Measurements from ENCODE around the gene PPFIA3.

PPFIA3 gene

DNA sequence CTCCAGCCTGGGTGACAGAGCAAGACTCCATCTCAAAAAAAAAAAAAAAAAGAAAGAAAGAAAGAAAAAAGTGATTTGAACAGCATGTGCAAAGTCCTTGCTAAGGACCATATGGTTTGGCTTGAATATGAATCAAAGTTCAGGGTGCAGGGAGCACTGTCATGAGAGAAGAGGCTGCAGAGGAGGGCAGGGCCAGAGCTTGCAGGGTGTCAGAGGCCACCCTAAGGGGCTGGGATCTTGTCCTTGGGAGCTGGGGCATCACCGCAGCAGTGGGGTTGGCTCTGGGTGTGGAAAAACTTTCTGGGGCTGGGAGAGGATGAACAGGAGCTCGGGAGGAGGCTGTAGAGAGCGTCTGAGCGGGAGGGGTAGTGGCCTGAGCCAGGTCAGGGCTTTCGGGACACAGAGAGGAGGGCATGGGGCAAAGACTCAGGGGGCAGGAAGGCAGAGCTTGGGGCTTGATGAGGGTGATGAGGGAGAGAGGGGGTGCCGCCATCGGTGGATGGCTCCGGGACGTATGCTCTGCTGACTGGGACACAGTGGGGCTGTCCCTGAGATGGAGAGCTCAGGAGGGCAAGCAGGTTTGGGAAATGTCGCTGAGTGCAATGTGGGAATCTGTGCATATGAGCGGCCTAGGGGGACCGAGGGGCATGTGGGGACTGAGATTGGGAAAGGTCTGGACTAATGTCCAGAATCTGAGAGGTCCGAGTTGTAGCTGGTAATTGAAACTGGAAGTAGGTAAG is 41.3 kb downstream of the PPFIA3 start:
- no peak for DNase-seq (ENCODE audit: low read depth)
- TF ChIP-seq CTCF (conservative IDR thresholded peaks at IDR 0.05; ENCODE audit: low read depth, low read length): no peak

DNA sequence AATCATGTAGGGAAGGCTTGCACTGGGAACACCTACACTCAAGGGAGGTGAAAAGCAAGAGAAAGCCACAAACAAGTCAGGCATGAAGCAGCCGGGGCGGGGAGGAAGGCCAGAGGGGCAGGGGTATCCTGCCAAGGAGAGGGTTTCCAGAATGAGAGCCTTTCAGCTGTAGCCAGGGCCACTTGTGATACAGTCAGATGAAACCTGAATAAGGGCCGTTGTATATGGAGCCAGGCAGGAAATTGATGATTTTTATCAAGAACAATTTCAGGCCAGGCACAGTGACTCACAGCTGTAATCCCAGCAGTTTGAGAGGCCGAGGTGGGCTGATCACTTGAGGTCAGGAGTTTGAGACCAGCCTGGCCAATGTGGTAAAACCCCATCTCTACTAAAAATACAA is 42.6 kb downstream of the PPFIA3 start:
- H3K4me3 ChIP-seq (ENCODE audit: low read length): no peak overlapping the region
- DNase-seq (ENCODE audit: low read depth): no peak
- no peak for TF ChIP-seq CTCF (conservative IDR thresholded peaks at IDR 0.05; ENCODE audit: low read depth, low read length)

More for the DNA sequence above, 41.3 kb downstream of the PPFIA3 start:
- no peak overlapping the region for H3K4me3 ChIP-seq (ENCODE audit: low read length)

- no peak for TF ChIP-seq CTCF (conservative IDR thresholded peaks at IDR 0.05; ENCODE audit: low read depth, low read length)
- H3K4me3 ChIP-seq (ENCODE audit: low read length): no peak overlapping the region
- DNase-seq (ENCODE audit: low read depth): no peak
Observed at GRCh38 chr19:49165111-49165750, 45.9 kb downstream of the PPFIA3 start.

- DNase-seq (ENCODE audit: low read depth): no peak
- TF ChIP-seq CTCF (conservative IDR thresholded peaks at IDR 0.05; ENCODE audit: low read depth, low read length): peak; percentile 29
- H3K4me3 ChIP-seq (ENCODE audit: low read length): no peak overlapping the region
Observed at GRCh38 chr19:49165865-49166301, 46.5 kb downstream of the PPFIA3 start.

DNA sequence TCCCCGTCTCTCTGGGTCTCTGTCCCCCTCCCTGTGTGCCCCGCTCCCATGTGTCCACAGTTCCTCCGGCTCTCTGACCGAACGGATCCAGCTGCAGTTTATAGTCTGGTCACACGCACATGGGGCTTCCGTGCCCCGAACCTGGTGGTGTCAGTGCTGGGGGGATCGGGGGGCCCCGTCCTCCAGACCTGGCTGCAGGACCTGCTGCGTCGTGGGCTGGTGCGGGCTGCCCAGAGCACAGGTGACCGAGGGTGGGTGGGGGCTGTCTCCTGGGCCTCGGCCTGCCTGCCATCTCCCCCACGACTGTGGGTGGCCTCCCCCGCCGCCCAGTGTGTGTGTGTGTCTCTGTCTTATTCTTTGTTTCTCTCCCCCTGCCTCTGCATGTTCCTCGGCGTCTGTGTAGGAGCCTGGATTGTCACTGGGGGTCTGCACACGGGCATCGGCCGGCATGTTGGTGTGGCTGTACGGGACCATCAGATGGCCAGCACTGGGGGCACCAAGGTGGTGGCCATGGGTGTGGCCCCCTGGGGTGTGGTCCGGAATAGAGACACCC is 48.6 kb downstream of the PPFIA3 start:
- TF ChIP-seq CTCF (conservative IDR thresholded peaks at IDR 0.05; ENCODE audit: low read depth, low read length): no peak
- no peak overlapping the region for H3K4me3 ChIP-seq (ENCODE audit: low read length)

DNA sequence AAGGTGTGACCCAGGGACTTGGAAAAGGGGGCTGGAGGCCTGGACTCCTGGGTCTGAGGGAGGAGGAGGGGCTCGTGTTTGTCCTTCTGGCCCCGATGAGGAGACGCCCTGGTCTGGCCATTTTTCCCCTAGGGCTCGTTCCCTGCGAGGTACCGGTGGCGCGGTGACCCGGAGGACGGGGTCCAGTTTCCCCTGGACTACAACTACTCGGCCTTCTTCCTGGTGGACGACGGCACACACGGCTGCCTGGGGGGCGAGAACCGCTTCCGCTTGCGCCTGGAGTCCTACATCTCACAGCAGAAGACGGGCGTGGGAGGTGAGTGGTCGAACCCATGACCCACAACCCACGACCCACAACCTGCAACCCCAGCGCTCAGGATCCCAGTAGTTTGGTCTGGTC is 49.1 kb downstream of the PPFIA3 start:
- H3K4me3 ChIP-seq (ENCODE audit: low read length): no peak overlapping the region
- DNase-seq (ENCODE audit: low read depth): no peak
- no peak for TF ChIP-seq CTCF (conservative IDR thresholded peaks at IDR 0.05; ENCODE audit: low read depth, low read length)

More for the DNA sequence above, 48.6 kb downstream of the PPFIA3 start:
- DNase-seq (ENCODE audit: low read depth): no peak
